Brain pericyte (primary cell): ENCODE data around the gene LILRA6.
"Not testable (repeated sequence)": the region's sequence is repeated elsewhere in the genome, so short reads cannot be mapped to it uniquely, and the experiment has no call there.

Experiments used
- DNase-seq: peaks from one replicate; pipeline ENCODE4 v3.0.0-alpha.2; 2012; ENCODE audit warnings: low read depth, low spot score

The LILRA6 gene

GRCh38 chr19:54242646-54243045 lies at the start of gene LILRA6:
LILRA6 (minus strand) TSS chr19:54242790.
- not testable (repeated sequence) for DNase-seq

- not testable (repeated sequence) for DNase-seq
Observed at GRCh38 chr19:54289160-54289559, 46.6 kb upstream of the LILRA6 start.

DNA sequence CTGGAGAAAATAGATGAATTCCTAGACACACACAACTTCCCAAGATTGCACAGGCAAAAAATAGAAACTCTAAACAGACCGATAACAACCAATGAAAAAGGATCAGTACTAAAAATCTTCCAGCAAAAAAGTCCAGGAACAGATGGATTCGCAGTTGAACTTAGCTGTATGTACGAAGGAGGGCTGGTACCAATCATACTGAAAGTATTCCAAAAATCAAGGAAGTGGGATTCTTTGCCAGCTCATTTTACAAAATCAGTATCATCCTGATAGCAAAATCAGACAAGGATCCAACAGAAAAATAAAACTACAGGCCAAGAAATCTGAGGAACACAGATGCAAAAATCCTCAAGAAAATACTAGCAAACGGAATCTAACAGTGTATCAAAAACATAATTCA lies 44.9 kb upstream of the LILRA6 start:
- no peak for DNase-seq

- DNase-seq, result not testable (repeated sequence)
Observed at GRCh38 chr19:54286283-54286682, 43.7 kb upstream of the LILRA6 start.

GRCh38 chr19:54285427-54286056 lies 43.0 kb upstream of the LILRA6 start:
- DNase-seq, result not testable (repeated sequence)

DNA sequence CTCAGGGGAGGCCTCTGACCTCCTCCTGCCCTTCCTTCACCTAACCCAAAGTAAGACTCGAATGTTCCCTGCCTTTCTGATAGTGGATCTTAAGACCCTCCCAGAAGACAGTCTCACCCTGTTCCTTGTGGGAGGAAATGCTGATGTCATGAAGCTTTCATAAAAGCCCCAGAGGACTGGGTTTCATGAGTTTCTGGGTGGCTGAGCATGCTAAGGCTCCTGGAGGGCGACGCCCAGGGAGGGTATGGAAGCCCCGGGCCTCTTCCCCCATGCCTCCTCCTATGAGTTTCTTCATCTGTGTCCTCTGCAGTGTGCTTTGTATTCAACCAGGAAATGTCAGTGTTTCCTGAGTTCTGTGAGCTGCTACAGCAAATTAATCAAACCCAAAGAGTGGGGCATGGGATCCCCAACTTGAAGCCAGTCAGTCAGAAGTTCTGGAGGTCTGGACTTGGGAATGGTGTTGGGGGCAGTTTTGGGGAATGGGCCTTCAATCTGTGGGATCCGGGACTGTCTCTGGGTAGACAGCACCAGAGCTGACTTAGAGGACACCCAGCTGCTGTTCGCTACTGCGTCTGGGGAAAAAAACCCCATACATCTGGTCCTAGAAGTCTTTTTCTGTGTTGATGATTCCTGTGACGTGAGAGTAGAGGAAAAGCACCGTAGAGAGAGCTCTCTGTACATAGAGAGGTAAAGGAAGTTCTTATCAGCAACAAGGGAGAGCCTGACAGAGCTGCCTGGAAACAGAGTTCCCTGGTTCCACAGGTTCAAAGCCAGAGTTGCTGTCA lies 40.3 kb upstream of the LILRA6 start:
- no peak for DNase-seq

GRCh38 chr19:54281729-54282075 lies 39.1 kb upstream of the LILRA6 start:
- not testable (repeated sequence) for DNase-seq

DNA sequence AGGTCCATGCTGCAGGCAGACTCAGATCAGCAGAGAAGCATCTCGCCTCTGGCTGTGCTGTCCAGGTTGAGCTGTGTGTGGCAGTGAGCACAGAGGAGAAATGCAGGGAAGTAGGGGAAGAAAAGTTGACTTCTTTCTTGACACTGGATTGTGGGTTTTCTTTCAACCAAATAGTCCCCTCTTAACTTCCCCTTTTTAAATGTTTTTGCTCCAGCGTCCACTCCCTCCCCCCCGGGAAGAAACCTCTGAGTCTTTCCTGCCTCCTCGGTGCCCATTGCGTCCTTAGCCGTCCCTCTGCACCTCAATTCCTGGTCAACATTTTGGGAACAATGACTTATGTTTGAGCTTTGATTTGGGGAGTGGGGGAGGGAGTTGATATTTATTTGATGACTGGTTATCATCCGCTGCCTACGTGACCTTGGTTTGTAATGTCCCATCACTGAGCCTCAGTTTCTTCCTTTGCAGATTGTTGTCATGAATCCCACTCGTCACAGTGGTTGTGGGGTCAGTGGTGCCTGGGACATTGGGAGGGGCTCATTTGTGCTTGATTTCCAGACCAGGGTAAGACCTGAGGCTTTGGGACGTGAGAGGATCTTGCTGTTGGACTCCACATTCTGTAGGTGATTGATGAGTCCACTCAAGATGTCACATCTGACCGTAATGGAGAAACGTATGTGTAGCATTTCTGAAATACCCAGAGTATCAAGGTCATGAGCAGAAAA lies 38.6 kb upstream of the LILRA6 start, which contains the start of gene LILRB2:
Gene LILRB2 (minus strand): TSS at position 104 of the 722 bp plus-strand sequence. CDS start 614 bp downstream, outside the sequence.
- DNase-seq, result no peak

- DNase-seq, result not testable (repeated sequence)
Observed at GRCh38 chr19:54280441-54280840, 37.9 kb upstream of the LILRA6 start.

DNA sequence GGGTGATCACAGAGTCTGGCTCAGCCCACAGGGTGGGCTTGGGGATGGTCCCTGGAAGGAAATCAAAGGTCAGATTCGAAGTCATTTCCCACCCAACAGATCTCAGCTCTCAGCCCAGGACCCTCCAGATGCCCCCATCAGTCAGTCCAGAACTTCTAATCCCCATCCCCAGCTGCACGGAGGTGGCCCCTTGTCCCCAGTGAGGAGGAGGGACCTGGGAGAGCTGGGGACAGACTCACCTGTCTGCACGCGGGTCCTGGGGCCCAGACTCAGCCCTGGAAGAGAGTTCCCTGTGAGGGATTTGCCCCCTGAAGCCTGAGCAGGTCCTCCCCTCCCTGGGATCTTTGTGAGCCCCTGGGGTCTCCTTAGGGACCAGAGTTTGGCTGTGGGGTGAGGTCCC lies 37.4 kb upstream of the LILRA6 start:
- not testable (repeated sequence) for DNase-seq

GRCh38 chr19:54279406-54279962 lies 36.9 kb upstream of the LILRA6 start:
- DNase-seq, result no peak

GRCh38 chr19:54278571-54279195 lies 36.1 kb upstream of the LILRA6 start:
- DNase-seq, result not testable (repeated sequence)

GRCh38 chr19:54278056-54278455 lies 35.5 kb upstream of the LILRA6 start:
- not testable (repeated sequence) for DNase-seq

GRCh38 chr19:54277111-54277615 lies 34.6 kb upstream of the LILRA6 start:
- not testable (repeated sequence) for DNase-seq

GRCh38 chr19:54275951-54276350 lies 33.4 kb upstream of the LILRA6 start:
- no peak for DNase-seq

- DNase-seq, result not testable (repeated sequence)
Observed at GRCh38 chr19:54274516-54274915, 31.9 kb upstream of the LILRA6 start.

- DNase-seq, result no peak
Observed at GRCh38 chr19:54273821-54274220, 31.2 kb upstream of the LILRA6 start.

DNA sequence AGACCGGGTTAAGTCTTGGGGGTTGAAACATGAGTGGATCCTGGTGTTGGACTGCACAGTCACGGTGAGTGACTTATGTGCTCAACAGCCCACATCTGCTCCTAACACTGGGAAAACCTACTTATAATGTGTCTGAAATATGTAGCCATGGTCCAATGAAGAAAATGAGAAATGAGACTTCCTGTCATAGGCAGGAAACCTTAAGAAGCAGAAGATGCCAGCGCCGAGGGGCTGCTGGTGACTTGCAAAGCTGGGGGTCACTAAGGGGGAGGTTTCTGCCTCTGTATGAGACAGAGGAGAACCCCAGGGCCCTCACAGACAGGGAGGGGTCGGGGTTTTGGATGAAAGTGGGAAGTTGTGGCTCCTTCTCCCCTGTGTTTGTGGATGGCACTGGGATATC lies 29.6 kb upstream of the LILRA6 start:
- not testable (repeated sequence) for DNase-seq

DNA sequence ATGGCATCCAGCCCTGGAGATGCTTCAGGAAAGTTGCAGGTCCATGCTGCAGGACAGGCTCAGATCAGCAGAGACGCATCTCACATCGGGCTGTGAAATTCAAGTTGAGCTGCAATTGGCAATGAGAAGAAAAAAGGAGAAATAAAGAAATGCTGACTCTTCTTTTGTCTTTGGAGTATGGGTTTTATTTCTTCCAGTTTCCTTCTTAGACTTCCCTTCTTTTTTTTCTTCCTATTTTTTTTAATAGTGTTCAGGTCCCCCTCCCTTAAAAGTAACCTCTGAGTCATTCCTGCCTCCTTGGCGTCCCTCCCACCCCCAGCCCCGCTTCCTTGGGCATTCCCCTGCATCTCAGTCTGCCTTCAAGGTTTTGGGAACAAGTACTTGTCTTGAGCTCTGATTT lies 29.0 kb upstream of the LILRA6 start:
- not testable (repeated sequence) for DNase-seq

DNA sequence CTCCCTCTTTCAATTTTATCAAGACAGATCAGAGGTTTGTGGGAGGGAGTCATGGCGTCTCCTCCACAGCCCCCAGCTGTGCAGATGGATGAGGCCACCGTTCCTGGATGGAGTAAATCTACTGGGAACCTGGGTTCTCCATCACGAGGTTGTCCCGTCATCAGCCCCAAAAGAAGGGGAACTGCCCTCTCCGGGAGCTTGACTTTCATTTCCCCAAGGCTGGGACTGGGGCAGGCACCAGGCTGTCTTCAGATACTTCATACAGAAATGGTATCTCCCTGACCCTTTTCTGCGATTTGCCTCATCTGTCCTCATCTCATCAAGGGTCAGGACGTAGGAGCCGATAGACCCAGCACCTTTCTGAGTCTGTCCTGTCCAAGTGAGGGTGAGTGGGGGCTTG lies 28.5 kb upstream of the LILRA6 start:
- DNase-seq, result no peak

- DNase-seq, result no peak
Observed at GRCh38 chr19:54268936-54269335, 26.3 kb upstream of the LILRA6 start.
